Liver (tissue), 3 donors: ENCODE results near the gene CILP.

Experiments used
- GABPA ChIP-seq, 2 donors: IDR thresholded peaks in 1 of 2; conservative IDR thresholded peaks in 1 of 2; 2 replicates each; pipeline ENCODE4 v1.6.1; 2016; ENCODE audit warnings: antibody characterized with exemption in 2 of 2, mild to moderate bottlenecking in 1 of 2, moderate library complexity in 1 of 2
- JUND ChIP-seq, 2 donors: IDR thresholded peaks; 2 replicates each; pipeline ENCODE4 v1.6.1; 2016; ENCODE audit warnings: antibody characterized with exemption in 2 of 2
- RAD21 ChIP-seq, 2 donors: IDR thresholded peaks; 2 replicates each; pipeline ENCODE4 v1.6.1; 2016; ENCODE audit warnings: antibody characterized with exemption in 2 of 2, mild to moderate bottlenecking in 2 of 2
- TF ChIP-seq, protein P1 (sequence below): fragments of 150-350 bp; IDR thresholded peaks from 2 replicates; pipeline ENCODE4 v1.5.1; 2017; ENCODE audit warnings: improper control_type of control experiment, low read depth, low read length; ENCODE audit not compliant: missing input control
- TF ChIP-seq, protein P2 (sequence below): IDR thresholded peaks from 2 replicates; pipeline ENCODE4 v1.6.1; 2016; ENCODE audit warnings: antibody characterized with exemption, mild to moderate bottlenecking
- donor health status: healthy.
- donor health status: healthy.

DNA sequence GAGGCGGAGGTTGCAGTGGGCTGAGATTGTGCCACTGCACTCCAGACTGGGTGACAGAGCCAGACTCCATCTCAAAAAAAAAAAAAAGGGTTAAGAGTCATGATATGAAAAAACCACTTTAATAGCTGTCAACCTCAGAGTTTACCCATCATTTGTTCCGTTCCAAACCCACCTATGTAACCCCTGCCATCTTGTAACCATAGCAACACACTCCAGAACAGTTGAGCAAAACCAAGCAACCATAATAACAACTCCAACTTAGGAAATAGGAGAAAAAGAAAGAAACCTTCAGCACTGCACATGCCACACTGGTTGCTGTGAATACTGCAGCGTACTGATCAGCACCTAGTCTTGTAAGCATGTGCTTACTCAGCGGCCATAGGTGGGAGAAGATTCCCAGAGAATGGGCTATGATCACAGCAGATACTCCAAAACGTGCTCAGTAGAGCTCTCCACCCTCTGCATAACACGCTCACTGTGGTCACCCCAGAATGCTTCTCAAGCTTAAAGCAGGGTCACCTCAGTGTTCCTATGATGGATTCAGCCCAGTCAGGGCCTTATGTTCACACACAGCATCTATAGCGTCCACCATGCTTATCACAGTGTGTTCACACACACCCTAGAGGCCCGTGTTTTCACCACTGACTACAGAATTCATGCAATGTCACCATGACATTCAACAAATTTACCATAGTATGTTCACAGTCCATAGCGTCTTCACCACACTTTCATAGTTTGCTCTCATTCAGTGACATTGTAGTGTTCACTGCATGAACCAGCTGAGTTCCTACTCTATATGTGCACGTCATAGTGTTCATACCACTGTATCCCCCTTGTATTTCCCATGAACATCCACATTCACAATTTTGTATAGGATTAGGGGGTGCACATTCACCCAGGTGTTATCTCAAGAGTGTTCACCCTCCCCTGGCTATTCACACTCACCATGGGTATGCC, 6.5 kb upstream of the CILP start:
- TF ChIP-seq, protein P1, sequence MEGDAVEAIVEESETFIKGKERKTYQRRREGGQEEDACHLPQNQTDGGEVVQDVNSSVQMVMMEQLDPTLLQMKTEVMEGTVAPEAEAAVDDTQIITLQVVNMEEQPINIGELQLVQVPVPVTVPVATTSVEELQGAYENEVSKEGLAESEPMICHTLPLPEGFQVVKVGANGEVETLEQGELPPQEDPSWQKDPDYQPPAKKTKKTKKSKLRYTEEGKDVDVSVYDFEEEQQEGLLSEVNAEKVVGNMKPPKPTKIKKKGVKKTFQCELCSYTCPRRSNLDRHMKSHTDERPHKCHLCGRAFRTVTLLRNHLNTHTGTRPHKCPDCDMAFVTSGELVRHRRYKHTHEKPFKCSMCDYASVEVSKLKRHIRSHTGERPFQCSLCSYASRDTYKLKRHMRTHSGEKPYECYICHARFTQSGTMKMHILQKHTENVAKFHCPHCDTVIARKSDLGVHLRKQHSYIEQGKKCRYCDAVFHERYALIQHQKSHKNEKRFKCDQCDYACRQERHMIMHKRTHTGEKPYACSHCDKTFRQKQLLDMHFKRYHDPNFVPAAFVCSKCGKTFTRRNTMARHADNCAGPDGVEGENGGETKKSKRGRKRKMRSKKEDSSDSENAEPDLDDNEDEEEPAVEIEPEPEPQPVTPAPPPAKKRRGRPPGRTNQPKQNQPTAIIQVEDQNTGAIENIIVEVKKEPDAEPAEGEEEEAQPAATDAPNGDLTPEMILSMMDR, result no peak
- no peak for TF ChIP-seq GABPA (IDR thresholded peaks at IDR 0.05 in 1 of 2, conservative IDR thresholded peaks at IDR 0.05 in 1 of 2)
- no peak for TF ChIP-seq JUND (IDR thresholded peaks at IDR 0.05)
- TF ChIP-seq, protein P2, sequence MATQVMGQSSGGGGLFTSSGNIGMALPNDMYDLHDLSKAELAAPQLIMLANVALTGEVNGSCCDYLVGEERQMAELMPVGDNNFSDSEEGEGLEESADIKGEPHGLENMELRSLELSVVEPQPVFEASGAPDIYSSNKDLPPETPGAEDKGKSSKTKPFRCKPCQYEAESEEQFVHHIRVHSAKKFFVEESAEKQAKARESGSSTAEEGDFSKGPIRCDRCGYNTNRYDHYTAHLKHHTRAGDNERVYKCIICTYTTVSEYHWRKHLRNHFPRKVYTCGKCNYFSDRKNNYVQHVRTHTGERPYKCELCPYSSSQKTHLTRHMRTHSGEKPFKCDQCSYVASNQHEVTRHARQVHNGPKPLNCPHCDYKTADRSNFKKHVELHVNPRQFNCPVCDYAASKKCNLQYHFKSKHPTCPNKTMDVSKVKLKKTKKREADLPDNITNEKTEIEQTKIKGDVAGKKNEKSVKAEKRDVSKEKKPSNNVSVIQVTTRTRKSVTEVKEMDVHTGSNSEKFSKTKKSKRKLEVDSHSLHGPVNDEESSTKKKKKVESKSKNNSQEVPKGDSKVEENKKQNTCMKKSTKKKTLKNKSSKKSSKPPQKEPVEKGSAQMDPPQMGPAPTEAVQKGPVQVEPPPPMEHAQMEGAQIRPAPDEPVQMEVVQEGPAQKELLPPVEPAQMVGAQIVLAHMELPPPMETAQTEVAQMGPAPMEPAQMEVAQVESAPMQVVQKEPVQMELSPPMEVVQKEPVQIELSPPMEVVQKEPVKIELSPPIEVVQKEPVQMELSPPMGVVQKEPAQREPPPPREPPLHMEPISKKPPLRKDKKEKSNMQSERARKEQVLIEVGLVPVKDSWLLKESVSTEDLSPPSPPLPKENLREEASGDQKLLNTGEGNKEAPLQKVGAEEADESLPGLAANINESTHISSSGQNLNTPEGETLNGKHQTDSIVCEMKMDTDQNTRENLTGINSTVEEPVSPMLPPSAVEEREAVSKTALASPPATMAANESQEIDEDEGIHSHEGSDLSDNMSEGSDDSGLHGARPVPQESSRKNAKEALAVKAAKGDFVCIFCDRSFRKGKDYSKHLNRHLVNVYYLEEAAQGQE, result no peak
- no peak for TF ChIP-seq RAD21 (IDR thresholded peaks at IDR 0.05)
